Measurements from ENCODE around the gene RHPN2.
"Not testable (repeated sequence)": the region's sequence is repeated elsewhere in the genome, so short reads cannot be mapped to it uniquely, and the experiment has no call there.

Gene RHPN2

DNA sequence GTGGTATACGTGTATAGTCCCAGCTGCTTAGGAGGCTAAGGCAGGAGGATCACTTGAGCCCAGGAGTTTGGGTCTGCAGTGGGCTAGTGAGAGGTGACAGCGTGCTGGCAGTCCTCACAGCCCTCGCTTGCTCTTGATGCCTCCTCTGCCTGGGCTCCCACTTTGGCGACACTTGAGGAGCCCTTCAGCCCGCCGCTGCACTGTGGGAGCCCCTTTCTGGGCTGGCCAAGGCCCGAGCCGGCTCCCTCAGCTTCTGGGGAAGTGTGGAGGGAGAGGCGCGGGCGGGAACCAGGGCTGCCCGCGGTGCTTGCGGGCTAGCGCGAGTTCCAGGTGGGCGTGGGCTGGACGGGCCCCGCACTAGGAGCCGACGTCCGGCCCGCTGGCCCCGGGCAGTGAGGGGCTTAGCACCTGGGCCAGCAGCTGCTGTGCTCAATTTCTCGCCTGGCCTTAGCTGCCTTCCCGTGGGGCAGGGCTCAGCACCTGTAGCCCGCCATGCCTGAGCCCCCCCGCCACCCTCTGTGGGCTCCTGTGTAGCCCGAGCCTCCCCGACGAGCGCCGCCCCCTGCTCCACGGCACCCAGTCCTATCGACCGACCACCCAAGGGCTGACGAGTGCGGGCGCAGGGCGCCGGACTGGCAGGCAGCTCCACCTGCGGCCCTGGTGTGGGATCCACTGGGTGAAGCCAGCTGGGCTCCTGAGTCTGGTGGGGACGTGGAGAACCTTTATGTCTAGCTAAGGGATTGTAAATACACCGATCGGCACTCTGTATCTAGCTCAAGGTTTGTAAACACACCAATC lies 28.1 kb downstream of the RHPN2 start:
- DNase-seq (ENCODE audit: low read depth); H3K4me3 ChIP-seq (ENCODE audit: low read depth, low read length): not testable (repeated sequence)

DNA sequence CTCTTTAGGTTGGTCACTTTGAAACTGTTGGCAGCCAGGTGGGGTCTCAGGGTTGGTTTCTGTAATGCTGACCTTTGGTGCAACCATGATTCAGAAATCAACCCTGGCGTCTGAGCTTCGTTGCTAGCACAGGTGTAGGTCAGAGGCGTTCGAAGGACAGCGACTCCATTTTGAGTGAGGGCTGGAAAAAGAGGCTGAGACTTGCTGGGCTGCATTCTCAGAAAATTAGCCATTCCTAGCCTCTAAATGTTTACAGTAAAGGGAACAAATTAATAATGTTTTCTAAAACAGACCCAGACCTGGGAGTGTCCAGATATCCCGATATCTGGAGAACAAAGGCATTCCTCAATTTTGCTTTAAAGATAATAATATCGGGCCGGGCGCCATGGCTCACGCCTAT lies 29.2 kb downstream of the RHPN2 start:
- no peak for DNase-seq (ENCODE audit: low read depth)
- H3K4me3 ChIP-seq (ENCODE audit: low read depth, low read length) = no peak overlapping the region

DNA sequence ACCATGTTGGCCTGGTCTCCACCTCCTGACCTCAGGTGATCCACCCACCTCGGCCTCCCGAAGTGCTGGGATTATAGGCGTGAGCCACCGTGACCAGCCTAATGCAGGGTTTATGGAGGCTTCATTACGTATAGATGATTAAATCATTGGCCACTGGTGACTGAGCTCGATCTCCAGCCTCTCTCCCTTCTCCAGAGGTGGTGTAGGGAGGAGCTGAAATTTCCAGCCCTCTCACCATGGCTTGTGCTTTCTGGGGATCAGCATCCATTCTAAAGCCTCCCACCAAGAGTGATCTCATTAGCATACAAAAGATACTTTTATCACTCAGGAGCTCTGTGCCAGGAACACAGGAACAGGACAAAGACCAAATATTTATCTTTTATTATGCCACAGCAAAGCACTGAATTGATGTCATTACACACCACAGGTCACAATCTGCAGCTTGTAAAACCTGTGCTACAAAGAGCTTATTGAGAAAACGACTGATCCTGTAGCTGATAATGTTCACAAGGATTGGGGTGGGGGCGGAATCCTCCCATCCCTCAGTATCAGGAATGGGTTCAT lies 32.4 kb downstream of the RHPN2 start:
- no peak overlapping the region for H3K4me3 ChIP-seq (ENCODE audit: low read depth, low read length)
- DNase-seq (ENCODE audit: low read depth) = no peak

DNA sequence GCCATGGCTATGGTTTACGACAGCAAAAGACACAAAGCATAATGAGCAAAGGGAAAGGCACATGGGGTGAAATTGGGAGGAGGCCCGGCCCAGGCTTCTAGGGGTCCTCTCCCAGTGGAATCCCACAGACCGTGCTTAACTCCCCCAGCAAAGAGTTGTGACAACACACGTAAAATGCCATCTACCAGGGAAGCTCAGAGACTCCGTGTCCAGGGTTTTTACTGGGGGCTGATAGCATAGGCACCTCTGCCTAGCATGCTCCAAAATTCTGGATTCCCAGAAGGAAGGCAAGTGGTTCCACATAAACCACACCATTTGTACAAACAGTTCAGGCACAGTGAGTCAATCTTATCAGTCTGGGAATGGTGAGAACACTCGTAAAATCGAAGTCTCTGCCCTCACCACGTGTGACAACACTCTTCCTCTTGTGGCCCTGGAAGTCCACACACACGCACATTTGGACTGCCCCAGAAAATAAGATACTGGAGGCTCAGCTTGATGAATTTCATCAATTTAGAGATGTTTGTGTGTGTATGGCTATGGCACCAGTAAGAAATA lies 34.9 kb downstream of the RHPN2 start:
- no peak for DNase-seq (ENCODE audit: low read depth)
- H3K4me3 ChIP-seq (ENCODE audit: low read depth, low read length) = no peak overlapping the region

- DNase-seq (ENCODE audit: low read depth); H3K4me3 ChIP-seq (ENCODE audit: low read depth, low read length): not testable (repeated sequence)
Measured at GRCh38 chr19:33026602-33027001, 38.1 kb downstream of the RHPN2 start.

DNA sequence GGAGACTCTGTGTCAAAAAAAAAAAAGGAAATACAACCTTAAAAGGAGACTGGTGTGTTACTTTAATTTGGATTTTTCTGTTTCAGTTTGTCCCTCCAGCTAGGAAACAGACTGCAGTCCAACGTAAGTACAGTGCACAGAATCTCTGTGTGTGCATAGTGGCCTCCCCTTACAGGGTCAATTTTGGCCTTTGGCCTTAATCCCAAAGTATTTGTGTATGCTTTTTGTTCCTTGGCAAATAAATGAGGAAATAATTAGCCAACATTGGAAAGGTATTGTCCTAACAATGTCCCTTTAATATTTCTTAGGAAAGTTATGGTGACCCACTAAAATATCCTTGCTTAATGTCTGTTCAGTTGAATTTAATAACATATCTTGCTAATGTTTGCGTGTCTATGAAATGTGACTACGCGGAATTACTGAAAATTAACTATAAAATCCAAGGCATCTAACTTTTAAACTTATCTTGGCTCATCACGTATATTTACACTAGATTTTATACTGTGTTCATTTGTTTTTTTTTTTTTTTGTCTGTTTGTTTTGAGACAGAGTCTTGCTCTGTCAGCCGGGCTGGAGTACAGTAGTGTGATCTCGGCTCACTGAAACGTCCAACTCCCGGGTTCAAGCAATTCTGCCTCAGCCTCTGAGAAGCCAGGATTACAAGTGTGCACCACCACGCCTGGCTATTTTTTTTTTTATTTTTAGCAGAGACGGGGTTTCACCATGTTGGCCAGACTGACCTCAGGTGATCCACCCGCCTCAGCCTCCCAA lies 39.0 kb downstream of the RHPN2 start:
- DNase-seq (ENCODE audit: low read depth); H3K4me3 ChIP-seq (ENCODE audit: low read depth, low read length): not testable (repeated sequence)

GRCh38 chr19:33024398-33024797 lies 40.3 kb downstream of the RHPN2 start:
- DNase-seq (ENCODE audit: low read depth) = no peak
- H3K4me3 ChIP-seq (ENCODE audit: low read depth, low read length) = no peak overlapping the region

DNA sequence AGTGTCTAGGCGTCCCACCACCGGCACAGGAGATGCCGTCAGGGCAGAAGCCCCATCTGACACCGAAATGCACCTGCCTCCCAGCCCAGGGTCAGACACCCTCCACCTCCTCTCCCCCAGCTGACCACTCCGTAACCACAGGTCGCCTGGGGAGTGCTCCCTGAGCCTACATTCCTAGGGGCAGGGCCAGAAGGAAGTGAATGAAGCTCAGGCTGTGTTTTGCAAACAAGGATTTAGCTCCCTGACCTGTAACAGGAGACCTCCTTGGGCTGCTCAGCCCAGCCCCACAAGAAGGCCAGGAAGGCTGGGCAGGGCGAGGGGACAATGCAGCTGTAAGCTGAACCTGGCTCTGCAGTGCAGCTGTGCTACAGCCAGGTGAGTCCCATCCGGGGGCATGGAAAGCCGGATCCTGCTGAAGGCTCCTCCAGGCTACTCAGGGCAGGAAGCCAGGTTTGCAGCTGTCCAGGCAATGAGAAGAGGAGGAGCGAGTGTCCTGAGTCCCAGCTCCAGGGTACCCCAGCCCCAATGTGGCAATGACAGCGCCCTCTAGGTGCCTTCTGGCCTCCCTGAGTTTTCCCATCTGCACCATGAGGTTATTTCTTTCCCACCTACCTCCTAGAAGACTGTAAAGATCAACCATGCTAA lies 42.1 kb downstream of the RHPN2 start:
- DNase-seq (ENCODE audit: low read depth) = no peak
- no peak overlapping the region for H3K4me3 ChIP-seq (ENCODE audit: low read depth, low read length)

DNA sequence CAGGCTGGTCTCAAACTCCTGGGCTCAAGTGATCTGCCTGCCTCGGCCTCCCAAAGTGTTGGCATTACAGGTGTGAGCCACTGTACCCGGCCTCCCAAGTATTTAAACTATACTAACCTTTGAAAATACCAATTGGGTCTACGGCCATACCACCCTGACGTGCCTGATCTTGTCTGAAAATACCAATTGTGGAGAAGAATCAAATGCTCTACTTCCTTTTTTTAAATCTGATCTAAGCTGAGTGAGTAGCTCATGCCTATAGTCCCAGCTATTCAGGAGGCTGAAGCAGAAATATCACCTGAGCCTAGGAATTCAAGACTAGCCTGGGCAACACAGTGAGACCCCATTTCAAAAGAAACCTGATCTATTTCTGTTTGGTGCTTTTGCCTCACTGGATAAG lies 53.8 kb downstream of the RHPN2 start:
- not testable (repeated sequence) for H3K4me3 ChIP-seq (ENCODE audit: low read depth, low read length); DNase-seq (ENCODE audit: low read depth)

DNA sequence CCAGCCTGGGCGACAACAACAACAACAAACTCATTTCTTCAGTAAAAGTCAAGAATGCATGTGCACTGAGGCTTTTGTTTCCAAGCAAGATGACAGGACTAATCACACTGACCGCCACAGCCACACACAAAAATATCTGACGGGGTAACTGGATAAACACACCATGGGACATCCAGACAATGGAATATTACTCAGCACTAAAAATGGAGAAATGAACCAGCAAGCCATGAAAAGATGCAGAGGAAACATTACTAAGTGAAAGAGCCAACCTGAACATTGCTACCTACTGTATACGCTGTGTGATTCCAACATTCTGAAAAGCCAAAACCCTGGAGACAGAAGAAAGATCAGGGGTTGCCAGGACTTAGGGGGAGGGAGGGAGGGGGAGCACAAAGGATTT lies 56.0 kb downstream of the RHPN2 start:
- no peak for DNase-seq (ENCODE audit: low read depth)
- no peak overlapping the region for H3K4me3 ChIP-seq (ENCODE audit: low read depth, low read length)

DNA sequence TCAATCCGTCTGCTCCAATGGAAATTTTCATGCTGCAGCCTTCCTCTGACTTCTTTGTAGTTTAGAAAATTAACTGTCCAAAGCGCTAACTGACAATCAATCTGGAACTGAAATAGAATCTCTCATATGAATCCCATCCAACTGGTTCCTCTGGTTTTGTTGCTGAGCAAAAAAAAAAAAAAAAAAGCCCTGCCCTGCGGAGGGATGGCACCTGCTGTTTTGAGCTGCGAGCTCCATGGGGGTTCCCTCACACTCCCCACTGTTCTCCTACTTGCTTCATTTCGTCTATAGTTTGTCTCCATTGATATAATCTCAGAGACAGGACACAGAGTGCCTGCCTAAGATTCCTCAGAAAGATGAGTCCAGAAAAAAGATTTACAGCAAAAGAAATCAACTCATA lies 59.2 kb downstream of the RHPN2 start:
- no peak for DNase-seq (ENCODE audit: low read depth)

GRCh38 chr19:33003424-33004024 lies 61.2 kb downstream of the RHPN2 start:
- not testable (repeated sequence) for H3K4me3 ChIP-seq (ENCODE audit: low read depth, low read length); DNase-seq (ENCODE audit: low read depth)

More for the DNA sequence above, 59.2 kb downstream of the RHPN2 start:
- H3K4me3 ChIP-seq (ENCODE audit: low read depth, low read length) = no peak overlapping the region

GRCh38 chr19:33002126-33002865 lies 62.4 kb downstream of the RHPN2 start:
- DNase-seq (ENCODE audit: low read depth); H3K4me3 ChIP-seq (ENCODE audit: low read depth, low read length): not testable (repeated sequence)

- no peak overlapping the region for H3K4me3 ChIP-seq (ENCODE audit: low read depth, low read length)
- DNase-seq (ENCODE audit: low read depth) = no peak
Measured at GRCh38 chr19:33000910-33001309, 63.8 kb downstream of the RHPN2 start.

- no peak overlapping the region for H3K4me3 ChIP-seq (ENCODE audit: low read depth, low read length)
- no peak for DNase-seq (ENCODE audit: low read depth)
Measured at GRCh38 chr19:33000510-33000909, 64.2 kb downstream of the RHPN2 start.

DNA sequence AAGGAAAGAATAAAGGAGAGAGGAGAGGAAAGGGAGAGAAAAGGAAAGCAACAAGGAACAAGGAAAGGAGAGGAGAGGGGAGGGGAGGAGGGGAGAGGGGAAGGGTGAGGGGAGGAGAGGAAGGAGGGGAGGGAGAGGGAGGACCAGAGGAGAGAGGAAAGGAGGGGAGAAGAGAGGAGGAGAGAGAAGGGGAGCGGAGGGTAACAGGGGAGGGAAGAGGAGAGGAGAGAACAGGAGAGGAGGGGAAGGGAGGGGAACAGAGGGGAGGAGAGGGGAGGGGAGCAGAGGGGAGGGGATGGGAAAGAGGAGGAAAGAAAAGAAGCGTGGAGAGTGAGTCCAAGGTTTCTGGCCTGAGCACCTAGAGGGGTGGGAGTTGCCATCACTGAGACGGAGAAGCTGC lies 66.0 kb downstream of the RHPN2 start:
- no peak for DNase-seq (ENCODE audit: low read depth)

GRCh38 chr19:32997716-32998355 lies 66.9 kb downstream of the RHPN2 start:
- no peak for DNase-seq (ENCODE audit: low read depth)
- H3K4me3 ChIP-seq (ENCODE audit: low read depth, low read length) = no peak overlapping the region

More for the DNA sequence above, 66.0 kb downstream of the RHPN2 start:
- no peak overlapping the region for H3K4me3 ChIP-seq (ENCODE audit: low read depth, low read length)

GRCh38 chr19:32997061-32997464 lies 67.6 kb downstream of the RHPN2 start:
- not testable (repeated sequence) for DNase-seq (ENCODE audit: low read depth); H3K4me3 ChIP-seq (ENCODE audit: low read depth, low read length)
